Stimulated activated CD8-positive, alpha-beta memory T cell treated with anti-CD3 and anti-CD28 coated beads, Interleukin-15, amount 100 ng/mL, for 48 hours (primary cell): ENCODE measurements around the gene F3.

Source experiments
- DNase-seq, 2 donors: peaks; one replicate each; pipeline ENCODE4 v3.0.0-alpha.2; 2020; ENCODE audit warnings: low read depth in 2 of 2

The F3 gene

DNA sequence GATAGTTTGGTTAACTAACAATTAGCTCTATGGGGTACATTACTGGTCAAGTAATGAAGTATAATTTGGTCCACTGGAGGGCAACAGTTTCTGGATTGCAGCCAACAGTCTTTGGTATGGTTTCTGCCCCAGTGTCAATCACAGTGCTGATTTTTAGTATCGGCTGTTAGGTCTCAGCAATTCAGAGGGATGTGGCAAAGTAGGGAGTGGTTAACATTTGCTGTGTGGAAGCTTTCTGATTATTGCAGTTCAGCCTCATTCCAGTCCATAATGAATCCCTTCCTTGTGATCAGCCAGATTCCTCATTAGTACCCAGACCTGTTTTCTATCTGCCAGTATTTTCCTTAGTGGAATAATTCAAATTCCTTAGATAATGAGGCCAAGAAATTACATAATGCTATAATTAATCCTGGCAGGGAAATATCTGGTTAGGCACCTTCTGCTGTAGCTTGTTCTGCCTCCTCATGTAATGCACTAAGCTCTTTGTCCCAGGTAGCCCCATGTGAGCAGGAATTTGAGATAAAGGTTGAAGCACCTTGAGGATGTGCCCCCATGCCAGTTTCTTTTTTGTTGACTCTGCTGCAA lies 14.0 kb downstream of the F3 start:
- DNase-seq: no peak

- DNase-seq: no peak
Observed at GRCh38 chr1:94526152-94526980, 15.2 kb downstream of the F3 start.

GRCh38 chr1:94524531-94524930 lies 17.0 kb downstream of the F3 start:
- DNase-seq: no peak

- DNase-seq: no peak
Observed at GRCh38 chr1:94522304-94522703, 19.3 kb downstream of the F3 start.

GRCh38 chr1:94519351-94519750 lies 22.2 kb downstream of the F3 start:
- no peak for DNase-seq

DNA sequence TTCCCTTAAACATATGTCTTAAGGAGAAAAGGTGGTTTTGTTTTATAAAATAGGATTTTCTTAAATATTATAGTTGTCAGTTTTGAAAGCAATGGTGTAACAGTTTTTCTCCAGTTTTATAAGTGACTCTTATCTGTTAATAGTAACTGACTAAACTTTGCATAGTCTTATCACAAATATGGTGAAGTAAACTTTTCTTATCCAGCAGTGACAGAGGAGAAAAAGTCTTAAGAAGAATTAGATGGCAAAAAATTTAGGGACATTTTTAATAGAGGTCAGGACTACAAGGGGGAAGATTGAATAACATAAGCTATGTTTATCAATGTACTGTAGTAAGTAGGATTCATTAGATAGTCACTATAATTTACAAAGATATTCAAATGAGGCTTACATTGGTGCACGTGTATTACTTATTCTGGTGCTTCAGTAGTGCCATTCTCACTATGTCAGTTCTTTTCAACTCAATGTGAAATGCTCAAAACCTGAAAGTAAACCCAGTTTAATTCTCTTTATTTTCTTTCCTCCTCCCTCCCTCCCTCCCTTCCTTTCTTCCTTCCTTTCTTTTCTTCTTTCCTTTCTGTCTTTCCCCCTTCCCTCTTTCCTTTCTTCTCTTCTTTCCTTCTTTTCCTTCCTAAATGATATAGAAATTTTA lies 26.1 kb downstream of the F3 start:
- no peak for DNase-seq

- DNase-seq: no peak
Observed at GRCh38 chr1:94514095-94514727, 27.3 kb downstream of the F3 start.

- no peak for DNase-seq
Observed at GRCh38 chr1:94512816-94513215, 28.7 kb downstream of the F3 start.

- no peak for DNase-seq
Observed at GRCh38 chr1:94504601-94505000, 37.0 kb downstream of the F3 start.

DNA sequence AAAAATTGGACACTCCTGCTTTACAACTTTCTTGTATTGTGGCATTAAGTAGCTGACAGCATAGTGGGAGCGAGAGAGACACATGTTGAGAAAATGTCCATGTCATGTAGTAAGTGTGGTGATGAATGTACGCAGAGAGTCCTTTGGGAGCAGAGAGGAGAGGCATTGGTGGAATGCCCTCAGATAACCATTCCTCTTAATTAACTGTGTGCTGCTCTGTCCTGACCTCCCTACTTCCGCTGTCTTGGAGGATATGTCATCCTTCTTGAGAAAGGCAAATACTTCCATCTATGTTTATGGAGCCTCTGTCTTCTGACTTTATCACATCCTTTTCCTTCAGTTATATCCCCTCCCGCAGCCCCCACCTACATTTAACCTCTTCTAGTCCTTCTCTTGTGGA lies 38.4 kb downstream of the F3 start:
- DNase-seq: no peak

- no peak for DNase-seq
Observed at GRCh38 chr1:94501935-94502334, 39.6 kb downstream of the F3 start.

DNA sequence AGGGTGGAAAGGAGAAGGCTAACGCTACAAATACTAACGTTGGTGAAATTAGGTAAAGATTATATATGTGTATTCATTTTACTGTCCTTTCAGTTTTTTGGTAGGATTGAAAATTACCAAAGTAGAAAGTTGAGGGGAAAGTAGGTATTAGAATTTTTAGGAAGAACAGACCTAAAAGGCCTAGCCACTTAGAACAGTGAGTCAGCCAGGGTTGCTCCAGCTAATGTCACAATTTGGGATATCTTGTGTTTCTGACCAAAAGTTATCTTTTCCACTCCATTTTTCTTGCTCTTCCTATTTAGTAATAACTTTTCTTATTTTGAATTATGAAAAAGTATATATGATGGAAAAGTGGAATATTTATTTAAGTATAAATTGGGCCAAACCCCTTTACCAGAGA lies 40.1 kb downstream of the F3 start:
- DNase-seq: no peak

- no peak for DNase-seq
Observed at GRCh38 chr1:94496076-94496755, 45.3 kb downstream of the F3 start.

- DNase-seq: no peak
Observed at GRCh38 chr1:94490556-94490955, 51.0 kb downstream of the F3 start.

DNA sequence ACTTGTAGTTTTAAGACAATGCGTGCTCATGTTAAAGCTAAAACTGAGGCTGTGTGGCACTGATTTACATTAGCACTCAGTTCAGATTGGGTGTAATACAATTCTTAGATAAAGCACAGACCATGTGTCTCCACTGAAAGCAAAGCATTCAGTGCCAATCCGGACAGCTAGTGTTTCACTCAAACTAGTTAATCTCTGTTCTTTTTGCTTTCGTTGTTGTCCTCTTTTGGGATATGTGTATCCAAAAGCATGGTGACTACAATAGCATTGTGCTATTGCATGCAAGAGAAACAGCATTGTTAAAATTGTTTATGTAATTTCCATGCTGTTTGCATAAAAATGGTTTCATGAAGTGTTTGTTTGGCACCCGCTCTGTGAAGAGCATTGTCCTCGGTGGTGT lies 54.6 kb downstream of the F3 start:
- no peak for DNase-seq

- no peak for DNase-seq
Observed at GRCh38 chr1:94481473-94481933, 60.1 kb downstream of the F3 start.

GRCh38 chr1:94479682-94480081 lies 61.9 kb downstream of the F3 start:
- no peak for DNase-seq
